SJCRH30 (cell line): Measurements from ENCODE around the gene VWA3A. TPM values are rescaled to one million over a fixed set of nuclear protein-coding genes. Genes with fewer than 3 reads are reported as not detected.
A peak's percentile ranks its signal among the peaks of the same experiment; 100 is the strongest.

Source experiments
- DNase-seq, 2 experiments: peaks; one replicate each; pipeline ENCODE4 v3.0.0-alpha.2; 2015 to 2020
- H3K27ac ChIP-seq: fragments of 250-450 bp; sonication (Bioruptor Pico); 2 replicates; pipeline ENCODE4 v1.5.1; 2020; ENCODE audit warnings: mild to moderate bottlenecking, moderate library complexity
- H3K27me3 ChIP-seq: fragments of 250-450 bp; sonication (Bioruptor Pico); 2 replicates; pipeline ENCODE4 v1.5.1; 2020; ENCODE audit warnings: mild to moderate bottlenecking, moderate library complexity
- H3K36me3 ChIP-seq: fragments of 250-450 bp; sonication (Bioruptor Pico); 2 replicates; pipeline ENCODE4 v1.5.1; 2020; ENCODE audit warnings: mild to moderate bottlenecking, moderate library complexity
- H3K4me1 ChIP-seq: fragments of 250-450 bp; sonication (Bioruptor Pico); 2 replicates; pipeline ENCODE4 v1.5.1; 2020; ENCODE audit warnings: mild to moderate bottlenecking, moderate library complexity
- H3K4me3 ChIP-seq: fragments of 250-450 bp; sonication (Bioruptor Pico); 2 replicates; pipeline ENCODE4 v1.5.1; 2020; ENCODE audit warnings: mild to moderate bottlenecking, moderate library complexity
- H3K9me3 ChIP-seq: fragments of 250-450 bp; sonication (Bioruptor Pico); replicated peaks from 2 replicates; pipeline ENCODE4 v1.5.1; 2020; ENCODE audit warnings: mild to moderate bottlenecking, moderate library complexity
- total RNA-seq: library from RNA; depleted of rRNA; stranded (reverse); fragments of >200 nt; shearing (Covaris generic); gene quantifications from 2 replicates; pipeline ENCODE4 v1.2.3, GENCODE V29; 2014; rRNA removed

VWA3A gene
- total RNA-seq, 1 experiment from 2014 or later: not detected

- no peaks in the 10 kb centered on the region for H3K9me3 ChIP-seq
- H3K36me3 ChIP-seq: peaks cover 8% of the 10 kb centered on the region; the same call in 1 of the 2 replicates
- H3K27me3 ChIP-seq: no peaks in the 10 kb centered on the region
- peaks cover 9% of the 10 kb centered on the region for H3K4me1 ChIP-seq
- H3K27ac ChIP-seq: peak within 1 kb of the TSS; percentile 79
- peak; percentile 95 to 96 for DNase-seq
- H3K4me3 ChIP-seq: peak within 1 kb of the TSS; percentile 93
Measured at GRCh38 chr16:22206013-22206841, 113.9 kb downstream of the VWA3A start, which contains the start of gene EEF2K. EEF2K (plus strand) TSS chr16:22206278; CDS start chr16:22225730, 19,452 bp downstream.

Other genes with a start within 250 kb of the VWA3A start
- gene NPIPB4, start 234.8 kb upstream of the VWA3A start, total RNA-seq: 19.1 and 23.2 TPM in 2 replicates
- gene UQCRC2, start 139.2 kb upstream of the VWA3A start, total RNA-seq: 166 and 169 TPM in 2 replicates
- not detected in 2 replicates for gene PDZD9, start 91.4 kb upstream of the VWA3A start, total RNA-seq
- 12.1 and 12.5 TPM in 2 replicates for gene MOSMO, start 84.4 kb upstream of the VWA3A start, total RNA-seq
- gene SDR42E2, start 70.0 kb downstream of the VWA3A start, total RNA-seq: not detected in 2 replicates
- gene EEF2K, start 113.7 kb downstream of the VWA3A start, total RNA-seq: 22.0 and 23.0 TPM in 2 replicates
- 35.5 and 36.9 TPM in 2 replicates for gene POLR3E, start 204.9 kb downstream of the VWA3A start, total RNA-seq